ENCODE measurements around the gene PI4K2A. TPM values are rescaled to one million over a fixed set of nuclear protein-coding genes. Genes with fewer than 3 reads are reported as not detected.

PI4K2A gene
- total and polyA plus RNA-seq, 2 of the 4 experiments (the other 2 are of a cell fraction), result 15.8 to 27.3 TPM

GRCh38 chr10:97644936-97645335 lies 4.5 kb downstream of the PI4K2A start:
- H2BK120ac ChIP-seq (ENCODE audit: low read depth, low read length), result no peak overlapping the region
- no peak overlapping the region for H2AFZ ChIP-seq (replicated peaks; ENCODE audit: low read length, poor library complexity)
- H3K23ac ChIP-seq (ENCODE audit: low read depth, low read length), result no peak overlapping the region
- ATAC-seq (ENCODE audit: low read depth) (no peak), DNase-seq (no peak)
- no peak overlapping the region for H2BK5ac ChIP-seq (ENCODE audit: low read depth, low read length, poor library complexity, severe bottlenecking)
- in situ Hi-C loops (cut with MboI; ENCODE audit: low sequenced_read_pairs) (no loop called here), dilution Hi-C loops (cut with HindIII; ENCODE audit: low sequenced_read_pairs, unreplicated experiment) (no loop called here), intact Hi-C loops (cut with micrococcal nuclease) (loop anchor here (5.0 kb wide), 1 partner anchor 148 kb away; the partner anchor contains the start of genes MMS19 and UBTD1)
- no TSS peak for BruUV-seq (replicated peaks)
- no peak for TF ChIP-seq USF2 (IDR thresholded peaks at IDR 0.05; ENCODE audit: low read depth, low read length)
- TF ChIP-seq MXI1 (IDR thresholded peaks at IDR 0.05; ENCODE audit: borderline replicate concordance, low read depth, low read length), result no peak
- H4K8ac ChIP-seq (ENCODE audit: low read depth in 2 of 2, low read length in 2 of 2), result no peak overlapping the region
- no peak overlapping the region for H3K27ac ChIP-seq (ENCODE audit: insufficient read depth, low read length)
- H3K4me2 ChIP-seq (ENCODE audit: low read depth, low read length), result no peak overlapping the region
- peaks cover 18 to 58% of the 10 kb centered on the region in 2 experiments for H3K79me1 ChIP-seq (ENCODE audit: low read depth in 1 of 2, low read length in 2 of 2)
- H3K4me3 ChIP-seq (ENCODE audit: insufficient read depth, low read depth, low read length), result no peak overlapping the region
- CTCF ChIA-PET, result no interaction called here
- H3K4ac ChIP-seq (ENCODE audit: low read depth, low read length), result no peak overlapping the region
- H3K36me3 ChIP-seq (ENCODE audit: control insufficient read depth, insufficient read depth, low read length), result peaks cover 12% of the 10 kb centered on the region
- H4K20me1 ChIP-seq (ENCODE audit: insufficient read depth, low read length), result peaks cover 20% of the 10 kb centered on the region; the same call in 1 of the 2 replicates
- no peak overlapping the region for H2BK20ac ChIP-seq (ENCODE audit: low read depth, low read length)
- WGBS, 2 experiments (ENCODE audit: extremely low coverage in 2 of 2, insufficient read length in 1 of 2), result no CpG with 5 or more reads among the region's 4 CpGs
- POLR2A ChIA-PET (ENCODE audit: unreplicated experiment), result no interaction called here
- peaks cover 9% of the 10 kb centered on the region for H3K4me1 ChIP-seq (ENCODE audit: control insufficient read depth, insufficient read depth, low read length)
- peaks cover 12% of the 10 kb centered on the region for H3K9me1 ChIP-seq (ENCODE audit: insufficient read depth, low read length)
- no peak overlapping the region for H3K56ac ChIP-seq (ENCODE audit: extremely low read depth, insufficient read depth, low read length)
- H3K27me3 ChIP-seq (ENCODE audit: control insufficient read depth, insufficient read depth, low read length), result no peaks in the 10 kb centered on the region
- H3K9me3 ChIP-seq (ENCODE audit: control insufficient read depth, insufficient read depth, low read length), result no peaks in the 10 kb centered on the region
- no peak overlapping the region for H2BK15ac ChIP-seq (ENCODE audit: low read depth, low read length)
- H2AK9ac ChIP-seq (replicated peaks; ENCODE audit: low read depth, low read length, poor library complexity), result no peak overlapping the region
- H3K18ac ChIP-seq (ENCODE audit: low read depth, low read length), result no peak overlapping the region
- no peak overlapping the region for H4K5ac ChIP-seq (ENCODE audit: low read depth, low read length)
- no peak overlapping the region for H3K14ac ChIP-seq (replicated peaks; ENCODE audit: low read depth, low read length)
- H2AK5ac ChIP-seq (ENCODE audit: low read depth, low read length), result no peak overlapping the region
- H4K91ac ChIP-seq (ENCODE audit: insufficient read depth, low read depth, low read length), result no peak overlapping the region
- H3K9ac ChIP-seq (ENCODE audit: low read depth, low read length), result no peak overlapping the region
